OCI-LY1 (cell line): Measurements from ENCODE around the gene MOB3A.
A peak's percentile ranks its signal among the peaks of the same experiment; 100 is the strongest.

Source experiments
- H2AFZ ChIP-seq: fragments of 200-600 bp; sonication (generic), shearing (Covaris generic); 2 replicates; pipeline ENCODE4 v1.6.0; 2014; ENCODE audit warnings: antibody characterized with exemption, mild to moderate bottlenecking, low read length
- H3F3A ChIP-seq: fragments of 200-600 bp; sonication (generic), shearing (Covaris generic); 2 replicates; pipeline ENCODE4 v1.6.0; 2014; ENCODE audit warnings: mild to moderate bottlenecking, antibody characterized with exemption, low read length, moderate library complexity; ENCODE audit not compliant: insufficient read depth
- H3K27ac ChIP-seq: fragments of 200-600 bp; sonication (generic); 2 replicates; pipeline ENCODE4 v1.5.1; 2014; ENCODE audit warnings: low read length, mixed run types, mild to moderate bottlenecking, low read depth; ENCODE audit not compliant: poor library complexity, severe bottlenecking
- H3K27me3 ChIP-seq: fragments of 200-600 bp; sonication (generic); 2 replicates; pipeline ENCODE4 v1.6.0; 2014; ENCODE audit warnings: antibody characterized with exemption, mild to moderate bottlenecking, low read length, moderate library complexity; ENCODE audit not compliant: insufficient read depth
- H3K36me3 ChIP-seq: fragments of 200-600 bp; sonication (generic); 2 replicates; pipeline ENCODE4 v1.6.1; 2014; ENCODE audit warnings: mild to moderate bottlenecking, antibody characterized with exemption, low read length, moderate library complexity, mixed read lengths; ENCODE audit not compliant: insufficient read depth
- H3K4me1 ChIP-seq: fragments of 200-600 bp; sonication (generic); 2 replicates; pipeline ENCODE4 v1.5.1; 2014; ENCODE audit warnings: mild to moderate bottlenecking, low read length, moderate library complexity; ENCODE audit not compliant: insufficient read depth, severe bottlenecking
- H3K4me2 ChIP-seq: fragments of 200-600 bp; sonication (generic), shearing (Covaris generic); 2 replicates; pipeline ENCODE4 v1.6.1; 2014; ENCODE audit warnings: low read length
- H3K4me3 ChIP-seq: fragments of 200-600 bp; sonication (generic); 2 replicates; pipeline ENCODE4 v1.5.1; 2014; ENCODE audit warnings: low read length, low read depth, mild to moderate bottlenecking, mixed read lengths; ENCODE audit not compliant: poor library complexity, severe bottlenecking
- H3K79me2 ChIP-seq: fragments of 200-600 bp; shearing (Covaris generic); 2 replicates; pipeline ENCODE4 v1.6.1; 2016; ENCODE audit warnings: mixed run types, low read length, mixed read lengths; ENCODE audit not compliant: insufficient read depth
- H3K9ac ChIP-seq: fragments of 200-600 bp; sonication (generic), shearing (Covaris generic); 2 replicates; pipeline ENCODE4 v1.6.1; 2014; ENCODE audit warnings: mild to moderate bottlenecking, low read length, mixed read lengths
- H3K9me2 ChIP-seq: fragments of 200-600 bp; sonication (generic), shearing (Covaris generic); 2 replicates; pipeline ENCODE4 v1.6.1; 2014; ENCODE audit warnings: low read depth, mild to moderate bottlenecking, low read length, mixed read lengths
- H3K9me3 ChIP-seq: fragments of 200-600 bp; shearing (Covaris generic); 2 replicates; pipeline ENCODE4 v1.6.1; 2014; ENCODE audit warnings: low read length, mixed read lengths
- H4K20me1 ChIP-seq: fragments of 200-600 bp; sonication (generic), shearing (Covaris generic); 2 replicates; pipeline ENCODE4 v1.6.0; 2016; ENCODE audit warnings: mild to moderate bottlenecking, low read length; ENCODE audit not compliant: insufficient read depth
- EZH2 ChIP-seq: fragments of 200-600 bp; sonication (generic), shearing (Covaris generic); IDR thresholded peaks from 2 replicates; pipeline ENCODE4 v1.8.0; 2017; ENCODE audit warnings: borderline replicate concordance, mixed run types, mild to moderate bottlenecking, antibody characterized with exemption, low read length, moderate library complexity, mixed read lengths
- TF ChIP-seq, protein P1 (sequence below): fragments of 200-600 bp; sonication (generic), shearing (Covaris generic); IDR thresholded peaks from 2 replicates; pipeline ENCODE4 v1.5.1; 2017; ENCODE audit warnings: mild to moderate bottlenecking, antibody characterized with exemption, low read length, moderate library complexity, mixed read lengths

MOB3A gene

DNA sequence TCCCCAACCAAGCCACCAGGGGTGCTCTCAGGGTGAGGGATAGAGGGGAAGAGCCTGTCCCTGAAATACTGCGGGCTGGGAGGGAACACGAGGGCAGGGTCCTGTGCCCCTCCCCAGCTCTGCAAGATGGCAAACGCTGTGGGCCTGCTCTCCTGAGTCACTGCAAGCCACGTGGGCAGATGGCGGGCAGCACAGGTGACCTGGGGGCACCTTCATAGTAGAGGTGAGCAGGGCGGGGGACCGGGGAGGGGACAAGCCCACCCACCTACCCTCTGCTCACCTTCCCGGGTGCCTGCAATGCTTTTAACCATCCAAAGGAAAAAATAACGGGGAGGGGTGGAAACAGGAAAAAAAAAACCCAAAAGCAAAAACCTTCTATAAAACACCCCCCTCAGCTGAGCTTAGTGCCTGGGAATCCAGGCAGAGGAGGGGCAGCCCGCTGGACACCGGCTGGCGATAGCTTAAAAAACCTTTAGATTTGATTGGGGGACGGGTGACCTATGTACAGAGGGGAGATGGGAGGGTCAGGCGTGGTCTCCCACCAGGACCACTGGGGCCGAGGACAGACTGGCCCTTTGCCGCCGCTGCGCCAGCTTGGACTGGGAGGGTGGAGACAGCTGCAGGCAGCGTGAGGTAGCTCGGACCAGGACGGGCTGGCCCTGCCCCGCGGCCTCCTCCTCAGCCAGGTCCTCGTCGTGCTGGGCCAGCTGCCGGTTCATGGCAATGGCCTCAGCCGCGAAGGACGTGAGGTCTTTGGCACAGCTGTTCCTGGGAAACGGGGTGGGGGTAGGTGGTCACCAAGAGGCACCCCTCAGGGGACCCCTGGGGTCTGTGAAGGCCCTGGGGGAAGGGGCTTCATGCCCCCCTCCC is 56.8 kb downstream of the MOB3A start:
- no peaks in the 10 kb centered on the region for H3K27me3 ChIP-seq
- H3K4me1 ChIP-seq: peaks cover 52% of the 10 kb centered on the region
- H2AFZ ChIP-seq: no peak overlapping the region
- H3K4me3 ChIP-seq: no peak overlapping the region
- no peaks in the 10 kb centered on the region for H3K9me2 ChIP-seq
- TF ChIP-seq EZH2: no peak
- TF ChIP-seq, protein P1, sequence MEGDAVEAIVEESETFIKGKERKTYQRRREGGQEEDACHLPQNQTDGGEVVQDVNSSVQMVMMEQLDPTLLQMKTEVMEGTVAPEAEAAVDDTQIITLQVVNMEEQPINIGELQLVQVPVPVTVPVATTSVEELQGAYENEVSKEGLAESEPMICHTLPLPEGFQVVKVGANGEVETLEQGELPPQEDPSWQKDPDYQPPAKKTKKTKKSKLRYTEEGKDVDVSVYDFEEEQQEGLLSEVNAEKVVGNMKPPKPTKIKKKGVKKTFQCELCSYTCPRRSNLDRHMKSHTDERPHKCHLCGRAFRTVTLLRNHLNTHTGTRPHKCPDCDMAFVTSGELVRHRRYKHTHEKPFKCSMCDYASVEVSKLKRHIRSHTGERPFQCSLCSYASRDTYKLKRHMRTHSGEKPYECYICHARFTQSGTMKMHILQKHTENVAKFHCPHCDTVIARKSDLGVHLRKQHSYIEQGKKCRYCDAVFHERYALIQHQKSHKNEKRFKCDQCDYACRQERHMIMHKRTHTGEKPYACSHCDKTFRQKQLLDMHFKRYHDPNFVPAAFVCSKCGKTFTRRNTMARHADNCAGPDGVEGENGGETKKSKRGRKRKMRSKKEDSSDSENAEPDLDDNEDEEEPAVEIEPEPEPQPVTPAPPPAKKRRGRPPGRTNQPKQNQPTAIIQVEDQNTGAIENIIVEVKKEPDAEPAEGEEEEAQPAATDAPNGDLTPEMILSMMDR: no peak
- no peak overlapping the region for H3K9ac ChIP-seq
- no peak overlapping the region for H3K4me2 ChIP-seq
- no peaks in the 10 kb centered on the region for H3K79me2 ChIP-seq
- peaks cover 40% of the 10 kb centered on the region for H3K36me3 ChIP-seq
- H3F3A ChIP-seq: 0 out of 2 replicates have a peak, but pooled peaks cover 5% of the 10 kb centered on the region
- no peak overlapping the region for H3K27ac ChIP-seq
- no peaks in the 10 kb centered on the region for H3K9me3 ChIP-seq
- no peaks in the 10 kb centered on the region for H4K20me1 ChIP-seq

DNA sequence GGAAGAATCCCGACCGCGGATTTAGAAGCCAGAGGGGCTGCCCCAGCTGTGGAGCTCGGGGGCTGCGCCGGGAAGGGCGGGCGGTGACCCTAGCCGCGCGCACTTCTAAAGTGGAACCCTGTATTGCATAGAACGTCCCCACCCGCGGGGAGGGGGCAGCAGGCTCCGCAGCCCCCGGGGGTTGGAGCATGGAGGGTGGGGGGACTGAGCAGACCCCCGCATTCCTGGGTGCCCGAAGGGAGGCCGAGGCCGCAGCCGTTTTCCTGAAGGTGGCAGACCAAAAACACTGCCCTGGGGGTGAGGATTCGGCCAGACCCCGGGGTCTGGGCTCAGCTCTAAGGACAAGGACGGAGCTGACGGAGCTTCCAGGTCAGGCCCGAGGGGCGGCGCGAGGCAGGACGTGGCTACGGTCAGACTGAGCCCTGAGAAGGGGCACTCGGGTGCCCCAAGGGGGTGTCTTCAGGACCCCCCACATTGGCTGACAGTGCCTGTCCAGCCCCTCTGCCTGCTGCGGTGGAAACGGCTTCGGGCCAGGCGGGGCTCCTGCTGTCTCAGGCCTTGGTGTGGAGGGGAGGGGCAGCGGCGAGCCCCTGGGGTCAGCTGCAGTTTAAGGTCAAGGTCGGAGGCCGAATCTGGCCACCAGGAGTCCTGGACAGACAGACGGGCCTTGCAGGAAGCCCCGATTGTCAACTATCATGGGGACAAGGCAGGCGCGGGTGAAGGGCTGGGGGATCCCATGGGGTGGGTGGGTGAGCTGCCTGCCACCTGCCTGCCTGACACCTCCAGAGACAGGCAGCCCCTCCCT is 57.6 kb downstream of the MOB3A start:
- H3K27ac ChIP-seq: no peak overlapping the region
- TF ChIP-seq, protein P1: no peak
- no peak for TF ChIP-seq EZH2
- H3K9me3 ChIP-seq: no peaks in the 10 kb centered on the region
- no peak overlapping the region for H3K9ac ChIP-seq
- no peaks in the 10 kb centered on the region for H3K79me2 ChIP-seq
- no peaks in the 10 kb centered on the region for H3K27me3 ChIP-seq
- H3F3A ChIP-seq: 0 out of 2 replicates have a peak, but pooled peaks cover 5% of the 10 kb centered on the region
- H4K20me1 ChIP-seq: no peaks in the 10 kb centered on the region
- peaks cover 45% of the 10 kb centered on the region for H3K4me1 ChIP-seq
- no peak overlapping the region for H3K4me2 ChIP-seq
- peaks cover 40% of the 10 kb centered on the region for H3K36me3 ChIP-seq
- H2AFZ ChIP-seq: no peak overlapping the region
- H3K4me3 ChIP-seq: no peak overlapping the region
- H3K9me2 ChIP-seq: no peaks in the 10 kb centered on the region

DNA sequence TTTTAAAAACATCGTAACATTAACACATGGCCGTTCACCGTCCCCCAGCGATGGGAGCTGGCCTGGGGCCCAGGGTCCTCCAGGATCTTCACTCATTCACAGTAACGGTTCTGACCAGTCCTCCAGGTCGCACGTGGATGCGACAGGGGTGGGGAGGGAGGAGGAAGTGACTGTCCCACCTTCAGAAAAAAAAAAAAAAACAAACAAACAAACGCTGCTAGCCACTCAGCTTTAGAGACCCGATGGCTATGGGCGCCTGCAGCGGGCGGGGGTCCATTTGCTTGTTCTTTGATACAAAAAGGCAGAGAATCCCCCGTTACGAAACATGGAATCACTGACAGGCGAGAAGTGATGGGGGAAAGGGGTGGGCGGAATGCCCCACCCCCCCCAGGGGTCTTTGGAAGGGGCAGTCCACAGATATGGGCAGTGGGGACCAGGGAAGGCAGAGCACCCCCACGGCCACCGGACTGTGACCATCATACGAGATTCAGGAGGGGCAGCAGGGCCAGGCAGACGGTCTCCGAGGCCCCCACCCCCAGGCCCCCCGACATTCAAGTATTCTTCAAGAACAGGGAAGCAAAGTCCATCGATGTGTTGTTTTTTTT is 58.4 kb downstream of the MOB3A start:
- Histone ChIP-seq H3K36me3 (peaks cover 40% of the 10 kb centered on the region), H3K9me2 (no peaks in the 10 kb centered on the region), H3K4me3 (no peak overlapping the region), H3K27ac (peak overlapping the region; percentile 43), H3K4me1 (peaks cover 39% of the 10 kb centered on the region), H3K9me3 (no peaks in the 10 kb centered on the region), H3K79me2 (no peaks in the 10 kb centered on the region), H3K27me3 (no peaks in the 10 kb centered on the region), H3K4me2 (no peak overlapping the region), H3F3A (0 out of 2 replicates have a peak, but pooled peaks cover 5% of the 10 kb centered on the region), H4K20me1 (no peaks in the 10 kb centered on the region), H3K9ac (no peak overlapping the region), H2AFZ (no peak overlapping the region)
- TF ChIP-seq EZH2: no peak
- TF ChIP-seq, protein P1: no peak
